SK-N-SH treated with all-trans-retinoic acid at 6 μM for 48 hours (cell line): ENCODE data around the gene CAMSAP3.
A peak's percentile ranks its signal among the peaks of the same experiment; 100 is the strongest.

Source experiments
- ATAC-seq: fragments of 200-7000 bp; cut with Tn5 transposase; 3 replicates; pipeline ENCODE4 v1.9.1; 2020; ENCODE audit warnings: mild to moderate bottlenecking, moderate library complexity
- ARNTL ChIP-seq: fragments of 450-650 bp; formaldehyde crosslinking; IDR thresholded peaks from 2 replicates; pipeline ENCODE4 v1.5.0; 2020; ENCODE audit warnings: low read depth, mild to moderate bottlenecking, moderate library complexity, borderline replicate concordance
- BACH2 ChIP-seq: fragments of 250-450 bp; sonication (Bioruptor Pico); IDR thresholded peaks from 2 replicates; pipeline ENCODE4 v1.9.0; 2021; ENCODE audit warnings: mild to moderate bottlenecking, borderline replicate concordance
- CSDC2 ChIP-seq: fragments of 250-450 bp; sonication (Bioruptor Pico); IDR thresholded peaks from 2 replicates; pipeline ENCODE4 v1.5.0; 2020; ENCODE audit warnings: mild to moderate bottlenecking, moderate library complexity
- ESRRG ChIP-seq: fragments of 250-450 bp; sonication (Bioruptor Pico); IDR thresholded peaks from 2 replicates; pipeline ENCODE4 v1.6.1; 2021; ENCODE audit warnings: mild to moderate bottlenecking
- GLIS3 ChIP-seq: fragments of 250-450 bp; sonication (Bioruptor Pico); IDR thresholded peaks from 2 replicates; pipeline ENCODE4 v1.5.0; 2020; ENCODE audit warnings: mild to moderate bottlenecking, moderate library complexity
- ISL1 ChIP-seq: fragments of 250-450 bp; sonication (Bioruptor Pico); IDR thresholded peaks from 2 replicates; pipeline ENCODE4 v2.1.2; 2022; ENCODE audit warnings: mild to moderate bottlenecking, moderate library complexity
- OSR1 ChIP-seq: fragments of 250-450 bp; sonication (Bioruptor Pico); IDR thresholded peaks from 2 replicates; pipeline ENCODE4 v1.8.0; 2022; ENCODE audit warnings: moderate library complexity, mild to moderate bottlenecking, inconsistent platforms
- PPARA ChIP-seq: fragments of 250-450 bp; sonication (Bioruptor Pico); IDR thresholded peaks from 2 replicates; pipeline ENCODE4 v1.5.0; 2020; ENCODE audit warnings: mild to moderate bottlenecking, borderline replicate concordance
- RARB ChIP-seq: fragments of 250-450 bp; sonication (Bioruptor Pico); IDR thresholded peaks from 2 replicates; pipeline ENCODE4 v1.8.0; 2021; ENCODE audit warnings: mild to moderate bottlenecking, moderate library complexity
- SNAI2 ChIP-seq: fragments of 250-450 bp; sonication (Bioruptor Pico); IDR thresholded peaks from 2 replicates; pipeline ENCODE4 v1.5.0; 2020; ENCODE audit warnings: mild to moderate bottlenecking, moderate library complexity
- TCF4 ChIP-seq: fragments of 250-450 bp; sonication (Bioruptor Pico); IDR thresholded peaks from 2 replicates; pipeline ENCODE4 v1.8.0; 2021; ENCODE audit warnings: mild to moderate bottlenecking, moderate library complexity, borderline replicate concordance
- TOX ChIP-seq: fragments of 250-450 bp; sonication (Bioruptor Pico); IDR thresholded peaks from 2 replicates; pipeline ENCODE4 v1.8.0; 2021; ENCODE audit warnings: mild to moderate bottlenecking, moderate library complexity, borderline replicate concordance
- ZC3H10 ChIP-seq: fragments of 250-450 bp; sonication (Bioruptor Pico); IDR thresholded peaks from 2 replicates; pipeline ENCODE4 v1.5.1; 2021; ENCODE audit warnings: mild to moderate bottlenecking, moderate library complexity
- ZFP3 ChIP-seq: fragments of 250-450 bp; sonication (Bioruptor Pico); IDR thresholded peaks from 2 replicates; pipeline ENCODE4 v1.5.0; 2020; ENCODE audit warnings: mild to moderate bottlenecking, moderate library complexity
- ZFP30 ChIP-seq: fragments of 450-650 bp; formaldehyde crosslinking; IDR thresholded peaks from 2 replicates; pipeline ENCODE4 v1.5.0; 2022; ENCODE audit warnings: mild to moderate bottlenecking, moderate library complexity
- ZNF70 ChIP-seq: fragments of 450-650 bp; formaldehyde crosslinking; IDR thresholded peaks from 2 replicates; pipeline ENCODE4 v1.5.0; 2020; ENCODE audit warnings: mild to moderate bottlenecking, moderate library complexity
- TF ChIP-seq, protein P1 (sequence below): fragments of 250-450 bp; sonication (Bioruptor Pico); IDR thresholded peaks from 2 replicates; pipeline ENCODE4 v1.8.0; 2021; ENCODE audit warnings: low read depth, mild to moderate bottlenecking, moderate library complexity, borderline replicate concordance
- TF ChIP-seq, protein P2 (sequence below): fragments of 250-450 bp; sonication (Bioruptor Pico); IDR thresholded peaks from 2 replicates; pipeline ENCODE4 v1.5.1; 2020; ENCODE audit warnings: low read depth, mild to moderate bottlenecking, moderate library complexity
- TF ChIP-seq, protein P3 (sequence below): fragments of 250-450 bp; sonication (Bioruptor Pico); IDR thresholded peaks from 2 replicates; pipeline ENCODE4 v1.5.1; 2021; ENCODE audit warnings: mild to moderate bottlenecking, moderate library complexity
- TF ChIP-seq, protein P4 (sequence below): fragments of 250-450 bp; sonication (Bioruptor Pico); IDR thresholded peaks from 2 replicates; pipeline ENCODE4 v1.8.0; 2020; ENCODE audit warnings: mild to moderate bottlenecking, moderate library complexity, borderline replicate concordance

CAMSAP3 gene

DNA sequence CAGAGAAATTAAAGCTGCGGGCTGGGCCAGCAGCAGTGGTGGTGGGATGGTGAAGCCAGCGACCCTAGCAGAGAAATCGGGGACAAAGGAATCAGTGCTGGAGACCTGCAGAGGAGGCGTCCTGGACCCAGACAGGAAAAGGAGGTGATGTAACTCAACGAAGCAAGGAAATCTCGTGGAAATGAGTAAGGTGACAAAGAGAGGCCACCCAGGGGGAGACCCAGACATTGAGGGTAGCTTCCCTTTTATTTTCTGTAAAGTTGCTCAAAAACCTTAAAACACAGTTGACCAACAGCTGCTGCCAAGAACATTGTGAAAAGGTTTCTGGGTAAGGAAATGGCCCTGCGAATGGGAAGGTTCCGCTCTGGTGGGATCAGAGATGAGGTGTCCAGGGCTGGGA, 59.9 kb downstream of the CAMSAP3 start:
- TF ChIP-seq ZFP30 (CRISPR knock-in tag): no peak
- no peak for TF ChIP-seq ISL1 (CRISPR knock-in tag)
- TF ChIP-seq, protein P1, sequence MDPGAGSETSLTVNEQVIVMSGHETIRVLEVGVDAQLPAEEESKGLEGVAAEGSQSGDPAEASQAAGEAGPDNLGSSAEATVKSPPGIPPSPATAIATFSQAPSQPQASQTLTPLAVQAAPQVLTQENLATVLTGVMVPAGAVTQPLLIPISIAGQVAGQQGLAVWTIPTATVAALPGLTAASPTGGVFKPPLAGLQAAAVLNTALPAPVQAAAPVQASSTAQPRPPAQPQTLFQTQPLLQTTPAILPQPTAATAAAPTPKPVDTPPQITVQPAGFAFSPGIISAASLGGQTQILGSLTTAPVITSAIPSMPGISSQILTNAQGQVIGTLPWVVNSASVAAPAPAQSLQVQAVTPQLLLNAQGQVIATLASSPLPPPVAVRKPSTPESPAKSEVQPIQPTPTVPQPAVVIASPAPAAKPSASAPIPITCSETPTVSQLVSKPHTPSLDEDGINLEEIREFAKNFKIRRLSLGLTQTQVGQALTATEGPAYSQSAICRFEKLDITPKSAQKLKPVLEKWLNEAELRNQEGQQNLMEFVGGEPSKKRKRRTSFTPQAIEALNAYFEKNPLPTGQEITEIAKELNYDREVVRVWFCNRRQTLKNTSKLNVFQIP: no peak
- TF ChIP-seq RARB (CRISPR knock-in tag): no peak
- TF ChIP-seq TOX (CRISPR knock-in tag): no peak
- TF ChIP-seq PPARA (CRISPR knock-in tag): no peak
- TF ChIP-seq ZC3H10 (CRISPR knock-in tag): no peak
- TF ChIP-seq TCF4: no peak
- no peak for ATAC-seq

DNA sequence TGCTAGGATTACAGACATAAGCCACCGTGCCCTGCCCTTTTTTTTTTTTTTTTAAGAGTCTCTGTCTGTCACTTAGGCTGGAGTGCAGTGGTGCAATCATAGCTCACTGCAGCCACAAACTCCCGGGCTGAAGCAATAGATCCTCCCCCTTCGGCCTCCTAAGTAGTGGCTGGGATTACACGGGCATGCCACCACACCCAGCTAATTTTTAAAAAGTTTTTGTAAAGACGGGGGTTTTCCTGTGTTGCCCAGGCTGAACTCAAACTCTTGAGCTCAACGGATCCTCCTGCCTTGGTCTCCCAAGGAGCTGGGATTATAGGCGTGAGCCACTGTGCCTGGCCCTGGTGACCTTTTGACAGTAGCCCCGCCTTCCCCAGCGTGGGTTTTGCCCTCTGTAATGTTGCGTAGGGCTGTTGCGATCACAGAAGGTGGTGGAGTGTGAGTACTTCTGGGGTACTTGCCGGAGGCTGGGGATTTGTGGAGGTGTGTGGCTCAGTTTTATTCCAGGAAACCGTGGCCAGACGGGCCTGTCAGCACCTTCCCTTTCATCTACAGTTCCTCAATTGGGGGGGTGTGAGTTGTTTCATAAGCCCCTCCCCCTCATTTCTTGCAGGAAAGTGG, 61.6 kb downstream of the CAMSAP3 start:
- TF ChIP-seq TCF4: no peak
- no peak for ATAC-seq

DNA sequence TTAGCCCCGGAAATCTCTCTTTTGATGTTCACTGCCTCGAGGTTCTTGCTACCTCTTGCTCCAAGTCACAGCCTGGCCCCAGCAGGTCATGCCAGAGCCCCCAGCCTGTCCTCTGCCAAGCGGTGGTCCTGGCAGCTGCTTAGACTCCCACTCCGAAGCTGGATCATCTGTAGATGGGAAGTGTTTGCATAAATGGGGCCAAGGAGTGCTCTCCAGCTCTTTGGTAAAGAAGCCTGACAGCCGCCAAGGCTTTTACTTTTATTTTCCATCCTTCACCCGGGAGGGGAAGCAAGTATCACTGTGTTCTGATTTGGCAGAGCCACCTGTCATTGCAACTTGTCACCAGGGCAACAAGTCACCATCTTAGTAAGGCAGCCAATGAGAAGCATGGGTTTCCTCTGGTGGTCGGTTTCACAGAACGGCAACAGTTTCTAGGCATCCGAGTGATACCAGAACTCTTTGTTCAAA, 62.6 kb downstream of the CAMSAP3 start:
- TF ChIP-seq, protein P2, sequence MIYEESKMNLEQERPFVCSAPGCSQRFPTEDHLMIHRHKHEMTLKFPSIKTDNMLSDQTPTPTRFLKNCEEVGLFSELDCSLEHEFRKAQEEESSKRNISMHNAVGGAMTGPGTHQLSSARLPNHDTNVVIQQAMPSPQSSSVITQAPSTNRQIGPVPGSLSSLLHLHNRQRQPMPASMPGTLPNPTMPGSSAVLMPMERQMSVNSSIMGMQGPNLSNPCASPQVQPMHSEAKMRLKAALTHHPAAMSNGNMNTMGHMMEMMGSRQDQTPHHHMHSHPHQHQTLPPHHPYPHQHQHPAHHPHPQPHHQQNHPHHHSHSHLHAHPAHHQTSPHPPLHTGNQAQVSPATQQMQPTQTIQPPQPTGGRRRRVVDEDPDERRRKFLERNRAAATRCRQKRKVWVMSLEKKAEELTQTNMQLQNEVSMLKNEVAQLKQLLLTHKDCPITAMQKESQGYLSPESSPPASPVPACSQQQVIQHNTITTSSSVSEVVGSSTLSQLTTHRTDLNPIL (CRISPR knock-in tag): no peak
- TF ChIP-seq GLIS3: no peak
- TF ChIP-seq RARB (CRISPR knock-in tag): no peak
- no peak for TF ChIP-seq BACH2 (CRISPR knock-in tag)
- no peak for TF ChIP-seq SNAI2 (CRISPR knock-in tag)
- TF ChIP-seq, protein P1: no peak
- TF ChIP-seq TCF4: no peak
- TF ChIP-seq OSR1 (CRISPR knock-in tag): no peak
- no peak for TF ChIP-seq ZFP30 (CRISPR knock-in tag)
- TF ChIP-seq, protein P3, sequence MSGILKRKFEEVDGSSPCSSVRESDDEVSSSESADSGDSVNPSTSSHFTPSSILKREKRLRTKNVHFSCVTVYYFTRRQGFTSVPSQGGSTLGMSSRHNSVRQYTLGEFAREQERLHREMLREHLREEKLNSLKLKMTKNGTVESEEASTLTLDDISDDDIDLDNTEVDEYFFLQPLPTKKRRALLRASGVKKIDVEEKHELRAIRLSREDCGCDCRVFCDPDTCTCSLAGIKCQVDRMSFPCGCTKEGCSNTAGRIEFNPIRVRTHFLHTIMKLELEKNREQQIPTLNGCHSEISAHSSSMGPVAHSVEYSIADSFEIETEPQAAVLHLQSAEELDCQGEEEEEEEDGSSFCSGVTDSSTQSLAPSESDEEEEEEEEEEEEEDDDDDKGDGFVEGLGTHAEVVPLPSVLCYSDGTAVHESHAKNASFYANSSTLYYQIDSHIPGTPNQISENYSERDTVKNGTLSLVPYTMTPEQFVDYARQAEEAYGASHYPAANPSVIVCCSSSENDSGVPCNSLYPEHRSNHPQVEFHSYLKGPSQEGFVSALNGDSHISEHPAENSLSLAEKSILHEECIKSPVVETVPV (CRISPR knock-in tag): no peak
- TF ChIP-seq, protein P4, sequence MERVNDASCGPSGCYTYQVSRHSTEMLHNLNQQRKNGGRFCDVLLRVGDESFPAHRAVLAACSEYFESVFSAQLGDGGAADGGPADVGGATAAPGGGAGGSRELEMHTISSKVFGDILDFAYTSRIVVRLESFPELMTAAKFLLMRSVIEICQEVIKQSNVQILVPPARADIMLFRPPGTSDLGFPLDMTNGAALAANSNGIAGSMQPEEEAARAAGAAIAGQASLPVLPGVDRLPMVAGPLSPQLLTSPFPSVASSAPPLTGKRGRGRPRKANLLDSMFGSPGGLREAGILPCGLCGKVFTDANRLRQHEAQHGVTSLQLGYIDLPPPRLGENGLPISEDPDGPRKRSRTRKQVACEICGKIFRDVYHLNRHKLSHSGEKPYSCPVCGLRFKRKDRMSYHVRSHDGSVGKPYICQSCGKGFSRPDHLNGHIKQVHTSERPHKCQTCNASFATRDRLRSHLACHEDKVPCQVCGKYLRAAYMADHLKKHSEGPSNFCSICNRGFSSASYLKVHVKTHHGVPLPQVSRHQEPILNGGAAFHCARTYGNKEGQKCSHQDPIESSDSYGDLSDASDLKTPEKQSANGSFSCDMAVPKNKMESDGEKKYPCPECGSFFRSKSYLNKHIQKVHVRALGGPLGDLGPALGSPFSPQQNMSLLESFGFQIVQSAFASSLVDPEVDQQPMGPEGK (CRISPR knock-in tag): no peak
- no peak for TF ChIP-seq ESRRG
- TF ChIP-seq ZFP3 (CRISPR knock-in tag): no peak
- TF ChIP-seq CSDC2 (CRISPR knock-in tag): no peak
- TF ChIP-seq ZNF70 (CRISPR knock-in tag): no peak
- no peak for TF ChIP-seq ISL1 (CRISPR knock-in tag)
- no peak for TF ChIP-seq ARNTL
- TF ChIP-seq TOX (CRISPR knock-in tag): no peak
- peak; percentile 49; the same call in 2 of the 3 replicates for ATAC-seq

DNA sequence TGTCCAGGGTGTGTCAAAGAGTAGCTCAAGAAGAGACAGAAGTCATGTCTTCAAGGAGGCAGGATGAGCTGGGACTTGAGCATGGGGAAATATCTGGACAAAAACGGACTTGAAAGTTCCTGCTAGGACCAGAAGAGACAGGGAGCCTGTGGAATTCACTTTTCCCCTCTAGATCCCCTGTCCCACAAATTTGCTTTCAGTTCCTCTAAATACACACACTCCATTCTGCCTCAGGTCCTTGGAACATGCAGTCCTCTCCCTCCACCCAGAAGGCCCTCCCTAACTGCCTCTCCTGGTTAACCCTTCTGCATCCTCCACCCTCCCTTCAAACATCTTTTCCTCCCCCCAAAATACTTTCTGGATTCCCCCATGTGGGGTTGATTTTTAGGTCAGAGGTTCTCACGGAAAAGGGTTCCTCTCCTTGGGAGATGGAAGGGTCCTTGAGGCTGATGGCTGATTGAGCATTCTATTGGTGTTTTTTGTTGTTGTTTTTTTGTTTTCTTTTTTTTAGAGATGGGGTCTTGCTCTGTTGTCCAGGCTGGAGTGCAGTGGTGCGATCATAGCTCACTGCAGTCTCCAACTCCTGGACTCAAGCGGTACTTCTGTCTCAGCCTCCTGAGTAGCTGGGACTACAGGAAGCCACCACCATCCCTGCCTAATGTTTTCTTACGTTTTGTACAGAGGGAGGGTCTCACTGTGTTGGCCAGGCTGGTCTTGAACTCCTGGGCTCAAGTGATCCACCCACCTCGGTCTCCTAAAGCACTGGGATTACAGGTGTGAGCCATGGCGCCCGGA, 66.3 kb downstream of the CAMSAP3 start:
- ATAC-seq: no peak
- TF ChIP-seq ZFP30 (CRISPR knock-in tag): no peak
- TF ChIP-seq, protein P1: no peak
